CD14-positive monocyte (primary cell): ENCODE measurements around the gene EFEMP2. TPM values are rescaled to one million over a fixed set of nuclear protein-coding genes. Genes with fewer than 3 reads are reported as not detected.
A peak's percentile ranks its signal among the peaks of the same experiment; 100 is the strongest.

Source experiments
- DNase-seq, 3 donors: peaks; one replicate each; pipeline ENCODE4 v3.0.0-alpha.2; 2011 to 2022
- H2AFZ ChIP-seq: 2 replicates; pipeline ENCODE4 v1.6.0; 2012; ENCODE audit warnings: mild to moderate bottlenecking, low read depth, low read length, inconsistent platforms; ENCODE audit not compliant: insufficient read depth, poor library complexity, severe bottlenecking
- H3K27ac ChIP-seq, 2 donors: 1 replicate in 1 of 2; 2 replicates in 1 of 2; pipeline ENCODE4 v1.5.1; 2012 to 2013; ENCODE audit warnings: low read length in 2 of 2, control low read depth in 1 of 2, inconsistent platforms in 1 of 2, low read depth in 1 of 2, mild to moderate bottlenecking in 1 of 2
- H3K27me3 ChIP-seq, 2 donors: one replicate each; pipeline versions ENCODE4 v1.6.0 to v1.6.1; 2011 to 2013; ENCODE audit warnings: low read length in 2 of 2; ENCODE audit not compliant: control insufficient read depth in 2 of 2, insufficient read depth in 2 of 2
- H3K36me3 ChIP-seq, 2 donors: replicated peaks in 1 of 2; 1 replicate in 1 of 2; 2 replicates in 1 of 2; pipeline versions ENCODE4 v1.5.1 to v1.6.1; 2012 to 2013; ENCODE audit warnings: low read length in 2 of 2, control low read depth in 1 of 2, inconsistent platforms in 1 of 2, mild to moderate bottlenecking in 1 of 2; ENCODE audit not compliant: insufficient read depth in 2 of 2, control insufficient read depth in 1 of 2
- H3K4me1 ChIP-seq, 2 donors: 1 replicate in 1 of 2; 2 replicates in 1 of 2; pipeline versions ENCODE4 v1.5.1 to v1.6.1; 2012 to 2013; ENCODE audit warnings: low read length in 2 of 2, control low read depth in 1 of 2, inconsistent platforms in 1 of 2, mild to moderate bottlenecking in 1 of 2, moderate library complexity in 1 of 2; ENCODE audit not compliant: insufficient read depth in 2 of 2, control insufficient read depth in 1 of 2
- H3K4me2 ChIP-seq: replicated peaks from 2 replicates; pipeline ENCODE3; 2012; ENCODE audit warnings: low read length, moderate library complexity, mild to moderate bottlenecking; ENCODE audit not compliant: poor library complexity, severe bottlenecking; ENCODE audit errors: extremely low read depth
- H3K4me3 ChIP-seq, 3 experiments: fragments of 200-600 bp in 1 of 3; sonication (generic) in 1 of 3; replicated peaks in 1 of 3; 1 replicate in 2 of 3; 2 replicates in 1 of 3; pipeline ENCODE4 v1.5.1; 2011 to 2013; ENCODE audit warnings: low read length in 3 of 3, mild to moderate bottlenecking in 3 of 3, control low read depth in 2 of 3, low read depth in 2 of 3, inconsistent platforms in 1 of 3, moderate library complexity in 1 of 3
- H3K79me2 ChIP-seq: 2 replicates; pipeline ENCODE4 v1.6.0; 2012; ENCODE audit warnings: mild to moderate bottlenecking, control low read depth, inconsistent platforms, low read length, moderate library complexity; ENCODE audit not compliant: insufficient read depth
- H3K9ac ChIP-seq: 2 replicates; pipeline ENCODE4 v1.6.0; 2017; ENCODE audit warnings: low read length, mild to moderate bottlenecking; ENCODE audit not compliant: insufficient read depth, poor library complexity, severe bottlenecking
- H3K9me3 ChIP-seq, 2 donors: replicated peaks in 1 of 2; 1 replicate in 1 of 2; 2 replicates in 1 of 2; pipeline versions ENCODE4 v1.5.1 to v1.6.1; 2012 to 2013; ENCODE audit warnings: low read length in 2 of 2, control low read depth in 1 of 2; ENCODE audit not compliant: control insufficient read depth in 1 of 2, insufficient read depth in 1 of 2
- H4K20me1 ChIP-seq: 2 replicates; pipeline ENCODE4 v1.6.0; 2012; ENCODE audit warnings: mild to moderate bottlenecking, low read length, control low read depth, moderate library complexity; ENCODE audit not compliant: insufficient read depth
- H3K27ac Mint-ChIP-seq, 7 donors: one replicate each; pipeline ENCODE4 v1.8.0; 2020; ENCODE audit warnings: mild to moderate bottlenecking in 7 of 7, mixed read lengths in 7 of 7, moderate library complexity in 6 of 7, inconsistent platforms in 2 of 7
- H3K27me3 Mint-ChIP-seq, 3 donors: one replicate each; pipeline ENCODE4 v1.8.0; 2021 to 2022; ENCODE audit warnings: low read depth in 3 of 3, mild to moderate bottlenecking in 3 of 3, mixed read lengths in 3 of 3, moderate library complexity in 3 of 3, inconsistent platforms in 1 of 3
- H3K36me3 Mint-ChIP-seq, 2 donors: one replicate each; pipeline ENCODE4 v1.8.0; 2020; ENCODE audit warnings: mixed read lengths in 2 of 2, inconsistent platforms in 1 of 2, mild to moderate bottlenecking in 1 of 2
- H3K4me1 Mint-ChIP-seq: one replicate; pipeline ENCODE4 v1.8.0; 2020; ENCODE audit warnings: mild to moderate bottlenecking, mixed read lengths
- H3K4me3 Mint-ChIP-seq, 2 donors: one replicate each; pipeline ENCODE4 v1.8.0; 2020; ENCODE audit warnings: mild to moderate bottlenecking in 2 of 2, mixed read lengths in 2 of 2, moderate library complexity in 1 of 2
- H3K9me3 Mint-ChIP-seq, 7 donors: one replicate each; pipeline ENCODE4 v1.8.0; 2020 to 2022; ENCODE audit warnings: mixed read lengths in 7 of 7, mild to moderate bottlenecking in 6 of 7, moderate library complexity in 6 of 7, inconsistent platforms in 2 of 7
- WGBS: methylation state at CpG from one replicate; pipeline ENCODE4 v1.1.5; 2013; ENCODE audit warnings: missing lambda C conversion rate; ENCODE audit not compliant: insufficient coverage; 5-methylcytosine and 5-hydroxymethylcytosine counted together
- intact Hi-C, 2 donors: fragments of 100-400 bp; cut with micrococcal nuclease; formaldehyde crosslinking; loops; one replicate each; pipeline versions ENCODE4 v1.15.0 to v1.15.1; 2023
- polyA minus RNA-seq: library from RNA; depleted of rRNA, polyadenylated mRNA; stranded (reverse); fragments of >200 nt; gene quantifications from 2 replicates; pipeline ENCODE4 v1.2.3, GENCODE V29; 2012
- polyA plus RNA-seq, 3 donors: library from polyadenylated mRNA; depleted of rRNA in 1 of 3; unstranded in 2 of 3; stranded (reverse) in 1 of 3; fragments of 300-500 nt in 2 of 3; fragments of >200 nt in 1 of 3; fragmentation: Illumina TruSeq in 2 of 3; gene quantifications; 1 replicate in 2 of 3; 2 replicates in 1 of 3; pipeline ENCODE4 v1.2.3, GENCODE V29; 2012 to 2021
- total RNA-seq, 12 experiments: library from RNA in 1 of 12; stranded (reverse) in 1 of 12; fragments of 120-200 nt in 1 of 12; gene quantifications; one replicate each; pipeline ENCODE4 v1.2.4 and lab custom pipeline; 2013 to 2026; ENCODE audit warnings: mixed read lengths in 6 of 12, inconsistent platforms in 1 of 12
- TF ChIP-seq, protein P1 (sequence below): fragments of 200-600 bp; IDR thresholded peaks from one replicate; pipeline ENCODE4 v1.8.0; 2022; ENCODE audit warnings: antibody characterized with exemption, mild to moderate bottlenecking

Gene EFEMP2
- 7.8 TPM for total RNA-seq (2013)
- polyA plus RNA-seq = 10 to 100 TPM in 1 of 3 donors, under 1 TPM in 1, not detected in 1; 0.44 to 14.7 TPM
- polyA minus RNA-seq = 4.6 and 6.1 TPM in 2 replicates
- 0.29 to 5.2 (median 2.3) reads per million in 11 experiments for total RNA-seq (lab: John Stamatoyannopoulos, UW)

DNA sequence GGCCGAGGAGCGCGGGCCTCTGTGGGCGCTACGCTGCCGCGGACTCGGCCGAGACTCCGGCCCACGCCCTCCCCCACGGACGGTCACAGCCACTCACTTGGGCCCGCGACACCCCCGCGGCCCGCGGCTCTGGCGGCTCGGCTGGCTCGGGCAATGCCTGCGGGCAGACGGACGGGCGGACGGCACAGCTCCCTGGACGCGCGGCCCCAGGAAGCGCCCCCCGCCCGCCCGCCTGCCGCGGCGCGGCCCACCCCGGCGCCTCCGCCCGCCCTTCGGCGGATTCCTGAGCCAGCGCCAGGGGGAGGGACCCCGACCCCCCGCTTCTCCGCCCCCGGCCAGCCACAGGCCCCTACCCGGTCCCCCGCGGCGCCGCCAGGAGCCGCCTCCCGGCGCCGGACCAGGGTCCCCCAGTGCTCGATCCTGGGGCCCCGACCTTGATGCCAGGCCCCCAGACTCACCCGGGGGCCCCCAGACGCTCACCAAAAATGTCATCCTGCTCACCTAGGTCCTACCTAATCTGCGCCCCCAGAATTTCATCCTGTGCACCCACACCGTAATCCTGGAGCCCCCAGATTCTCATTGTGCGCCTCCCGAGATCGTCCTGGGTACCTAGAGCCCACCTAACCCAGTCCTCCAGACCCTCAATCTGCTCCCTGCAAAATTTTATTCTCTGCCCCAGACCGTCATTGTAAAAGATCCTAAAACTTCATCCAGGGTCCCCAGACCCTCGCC is at the start of gene EFEMP2:
Gene EFEMP2 (minus strand): TSS at position 215 of the 732 bp plus-strand sequence. CDS start 446 bp downstream, outside the sequence.
- Mint-ChIP-seq H3K4me3 (peak within 1 kb of the TSS; percentile 91 to 97), H3K9me3 (peaks cover 0 to 4% (median 0%) of the 10 kb centered on the region in 7 donors), H3K4me1 (peaks cover 21% of the 10 kb centered on the region), H3K27ac (peak within 1 kb of the TSS; percentile 78 to 96 (median 83)), H3K36me3 (peaks cover 0 to 3% of the 10 kb centered on the region in 2 donors), H3K27me3 (peaks cover 8 to 32% (median 29%) of the 10 kb centered on the region in 3 donors)
- Histone ChIP-seq H2AFZ (peak within 1 kb of the TSS; percentile 68), H4K20me1 (no peaks in the 10 kb centered on the region), H3K4me3 (peak within 1 kb of the TSS; percentile 46 to 79 (median 58)), H3K4me1 (peaks cover 20 to 36% of the 10 kb centered on the region in 2 donors), H3K27ac (peak within 1 kb of the TSS in 1 of 2 donors; percentile 60), H3K36me3 (no peaks in the 10 kb centered on the region), H3K9me3 (no peaks in the 10 kb centered on the region), H3K79me2 (no peaks in the 10 kb centered on the region), H3K9ac (peak within 1 kb of the TSS; percentile 61), H3K4me2 (peak within 1 kb of the TSS; percentile 97), H3K27me3 (no peaks in the 10 kb centered on the region)
- peak in 2 of 3 donors; percentile 33 to 53 for DNase-seq
- 1% methylated on average over 63 of the region's 69 CpGs for WGBS
- TF ChIP-seq, protein P1, sequence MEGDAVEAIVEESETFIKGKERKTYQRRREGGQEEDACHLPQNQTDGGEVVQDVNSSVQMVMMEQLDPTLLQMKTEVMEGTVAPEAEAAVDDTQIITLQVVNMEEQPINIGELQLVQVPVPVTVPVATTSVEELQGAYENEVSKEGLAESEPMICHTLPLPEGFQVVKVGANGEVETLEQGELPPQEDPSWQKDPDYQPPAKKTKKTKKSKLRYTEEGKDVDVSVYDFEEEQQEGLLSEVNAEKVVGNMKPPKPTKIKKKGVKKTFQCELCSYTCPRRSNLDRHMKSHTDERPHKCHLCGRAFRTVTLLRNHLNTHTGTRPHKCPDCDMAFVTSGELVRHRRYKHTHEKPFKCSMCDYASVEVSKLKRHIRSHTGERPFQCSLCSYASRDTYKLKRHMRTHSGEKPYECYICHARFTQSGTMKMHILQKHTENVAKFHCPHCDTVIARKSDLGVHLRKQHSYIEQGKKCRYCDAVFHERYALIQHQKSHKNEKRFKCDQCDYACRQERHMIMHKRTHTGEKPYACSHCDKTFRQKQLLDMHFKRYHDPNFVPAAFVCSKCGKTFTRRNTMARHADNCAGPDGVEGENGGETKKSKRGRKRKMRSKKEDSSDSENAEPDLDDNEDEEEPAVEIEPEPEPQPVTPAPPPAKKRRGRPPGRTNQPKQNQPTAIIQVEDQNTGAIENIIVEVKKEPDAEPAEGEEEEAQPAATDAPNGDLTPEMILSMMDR = no peak
- intact Hi-C loops = loop anchor here in 1 of 2 donors (2.0 kb wide), 1 partner anchor 14 kb away; the partner anchor contains the start of gene CFL1

DNA sequence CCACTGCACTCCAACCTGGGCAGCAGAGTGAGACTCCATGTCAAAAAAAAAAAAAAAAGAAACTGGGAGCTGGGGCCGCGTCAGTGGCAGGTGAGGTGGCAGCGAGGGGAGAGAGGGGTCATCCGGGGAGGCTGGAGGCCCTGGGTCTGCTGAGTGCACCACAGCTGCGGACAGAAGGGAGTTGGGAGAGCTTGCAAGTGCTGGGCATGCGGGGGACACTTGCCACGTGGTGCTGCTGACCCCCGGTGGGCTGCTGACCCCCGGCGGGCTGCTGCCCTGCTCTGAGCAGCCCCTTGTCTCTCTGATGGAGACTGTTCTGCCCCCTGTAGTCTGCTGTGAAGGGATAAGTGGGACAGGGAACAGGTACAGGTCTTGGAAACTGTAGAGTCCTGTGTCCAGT is 49.3 kb upstream of the EFEMP2 start:
- Mint-ChIP-seq H3K27ac (peak overlapping the region in 2 of 7 donors; percentile 54 to 61), H3K36me3 (peaks cover 30 to 34% of the 10 kb centered on the region in 2 donors), H3K27me3 (peaks cover 0 to 2% (median 1%) of the 10 kb centered on the region in 3 donors), H3K4me3 (no peak overlapping the region), H3K4me1 (peaks cover 30% of the 10 kb centered on the region), H3K9me3 (no peaks in the 10 kb centered on the region)
- H3K9me3 ChIP-seq = no peaks in the 10 kb centered on the region
- peaks cover 12 to 28% of the 10 kb centered on the region in 2 donors for H3K36me3 ChIP-seq
- no peak overlapping the region for H3K27ac ChIP-seq
- no peak overlapping the region for H3K9ac ChIP-seq
- H4K20me1 ChIP-seq = no peaks in the 10 kb centered on the region
- TF ChIP-seq, protein P1 = no peak
- WGBS = 100% methylated on average over 10 of the region's 10 CpGs
- no peak overlapping the region for H3K4me2 ChIP-seq
- intact Hi-C loops = loop anchor here in 1 of 2 donors (5.0 kb wide), 2 partner anchors 35 to 40 kb away; partner anchors contain the start of genes FIBP and SART1
- no peak overlapping the region for H3K4me3 ChIP-seq
- no peaks in the 10 kb centered on the region for H3K27me3 ChIP-seq
- no peak overlapping the region for H2AFZ ChIP-seq
- peaks cover 36% of the 10 kb centered on the region for H3K79me2 ChIP-seq
- peaks cover 30 to 38% of the 10 kb centered on the region in 2 donors for H3K4me1 ChIP-seq
- no peak for DNase-seq
